Ovary (tissue), 9 donors: Measurements from ENCODE around the gene SFXN1. TPM values are rescaled to one million over a fixed set of nuclear protein-coding genes. Genes with fewer than 3 reads are reported as not detected.

Experiments used
- DNase-seq, 5 donors: peaks; one replicate each; pipeline ENCODE4 v3.0.0-alpha.2; 2019 to 2020
- H3K27ac ChIP-seq, 2 donors: fragments of 200-600 bp; one replicate each; pipeline versions ENCODE4 v1.5.1 to v1.8.0; 2019 to 2022
- H3K27me3 ChIP-seq: fragments of 200-600 bp; one replicate; pipeline ENCODE4 v1.8.0; 2022
- H3K36me3 ChIP-seq: fragments of 200-600 bp; sonication (generic); one replicate; pipeline ENCODE4 v1.5.1; 2019
- H3K4me1 ChIP-seq: one replicate; pipeline ENCODE4 v1.8.1; 2013; ENCODE audit warnings: mild to moderate bottlenecking, moderate library complexity; ENCODE audit not compliant: insufficient read depth
- H3K4me3 ChIP-seq: fragments of 200-600 bp; sonication (generic); one replicate; pipeline ENCODE4 v1.5.1; 2017
- H3K9me3 ChIP-seq, 2 donors: fragments of 200-600 bp in 1 of 2; sonication (generic) in 1 of 2; one replicate each; pipeline versions ENCODE4 v1.5.1 to v1.8.1; 2013 to 2019; ENCODE audit warnings: mild to moderate bottlenecking in 1 of 2, moderate library complexity in 1 of 2
- CTCF ChIP-seq, 3 donors: fragments of 450-650 bp in 2 of 3; fragments of 200-600 bp in 1 of 3; IDR thresholded peaks; one replicate each; pipeline versions ENCODE4 v1.5.1 to v1.8.0; 2016 to 2022; ENCODE audit warnings: antibody characterized with exemption in 3 of 3, mild to moderate bottlenecking in 1 of 3
- EP300 ChIP-seq: sonication (generic); formaldehyde crosslinking; IDR thresholded peaks from one replicate; pipeline ENCODE4 v1.6.1; 2017; ENCODE audit warnings: antibody characterized with exemption
- POLR2A ChIP-seq: fragments of 450-650 bp; IDR thresholded peaks from one replicate; pipeline ENCODE4 v1.6.1; 2017; ENCODE audit warnings: antibody characterized with exemption, mild to moderate bottlenecking, moderate library complexity
- WGBS, 3 donors: extraction: QIAGEN DNeasy Blood & Tissue Kit in 1 of 3; methylation state at CpG; one replicate each; pipeline versions ENCODE4 v1.1.5 to v1.1.7; 2013 to 2017; 5-methylcytosine and 5-hydroxymethylcytosine counted together
- intact Hi-C, 4 donors: fragments of 100-400 bp; cut with DNase I; formaldehyde crosslinking; loops; one replicate each; pipeline versions ENCODE4 v1.11.0 to v1.15.1; 2022 to 2023
- polyA plus RNA-seq, 2 donors: library from polyadenylated mRNA; stranded (reverse); fragments of 200-250 nt in 1 of 2; fragments of 350-450 nt in 1 of 2; fragmentation: Illumina TruSeq in 1 of 2; extraction: RNeasy Lipid Tissue Mini Kit (QIAGEN cat#74804) in 1 of 2; gene quantifications; one replicate each; pipeline ENCODE4 v1.2.3, GENCODE V29; 2013 to 2014
- total RNA-seq, 7 donors: library from RNA; depleted of rRNA in 2 of 7; stranded (reverse); fragments of >200 nt in 2 of 7; fragmentation: NEBNext Ultra II Directional in 3 of 7; extraction: Animal tissue kit (Norgen Biotek cat#: 25700) in 3 of 7; gene quantifications; one replicate each; pipeline versions ENCODE4 v1.1.0 to v1.2.4, GENCODE V29; 2016 to 2023
- donor health status: DM: no; HTN: no; CAD: no; lungs with moderate emphysema.
- donor health status: DM: no; HTN: no; CAD: no.
- donor health status: Bipolar disorder and iron deficiency.
- donor health status: DM: yes; HTN: yes; CAD: no.
- donor health status: DM: no; HTN: no; CAD: no.
- donor health status: DM: yes; HTN: yes; CAD: no.

The SFXN1 gene
- total and polyA plus RNA-seq, 9 donors, result 9.6 to 50.6 (median 31.4) TPM

- intact Hi-C loops, result no loop called here
Measured at GRCh38 chr5:175557778-175558177, 79.4 kb downstream of the SFXN1 start.

GRCh38 chr5:175558801-175559480 is 80.6 kb downstream of the SFXN1 start:
- DNase-seq, result no peak
- WGBS, 3 donors, result 86 to 87% (median 86%) methylated on average over 9 of the region's 9 CpGs

More at GRCh38 chr5:175557778-175558177, 79.4 kb downstream of the SFXN1 start:
- DNase-seq, result no peak
- Histone ChIP-seq H3K9me3 (no peaks in the 10 kb centered on the region), H3K4me3 (no peak overlapping the region), H3K4me1 (no peaks in the 10 kb centered on the region), H3K27ac (no peak overlapping the region), H3K36me3 (no peaks in the 10 kb centered on the region), H3K27me3 (no peaks in the 10 kb centered on the region)
- 58 to 68% (median 64%) methylated on average over 5 of the region's 5 CpGs for WGBS, 3 donors
- TF ChIP-seq EP300, result no peak
- TF ChIP-seq CTCF (IDR thresholded peaks at IDR 0.05), result no peak
- no peak for TF ChIP-seq POLR2A

GRCh38 chr5:175560011-175560410 is 81.7 kb downstream of the SFXN1 start:
- no peak overlapping the region for H3K4me3 ChIP-seq
- TF ChIP-seq CTCF (IDR thresholded peaks at IDR 0.05) (no peak), EP300 (no peak), POLR2A (no peak)
- H3K9me3 ChIP-seq, result no peaks in the 10 kb centered on the region
- no peaks in the 10 kb centered on the region for H3K36me3 ChIP-seq
- H3K27me3 ChIP-seq, result no peaks in the 10 kb centered on the region
- no peak overlapping the region for H3K27ac ChIP-seq
- intact Hi-C loops, result no loop called here
- WGBS, 3 donors, result 19 to 26% (median 24%) methylated on average over 2 of the region's 2 CpGs
- H3K4me1 ChIP-seq, result no peaks in the 10 kb centered on the region
- DNase-seq, result no peak

More at GRCh38 chr5:175558801-175559480, 80.6 kb downstream of the SFXN1 start:
- Histone ChIP-seq H3K36me3 (no peaks in the 10 kb centered on the region), H3K27ac (no peak overlapping the region), H3K27me3 (no peaks in the 10 kb centered on the region), H3K9me3 (no peaks in the 10 kb centered on the region), H3K4me3 (no peak overlapping the region), H3K4me1 (no peaks in the 10 kb centered on the region)
- intact Hi-C loops, result no loop called here
- TF ChIP-seq EP300, result no peak

- H3K4me3 ChIP-seq, result no peak overlapping the region
- H3K4me1 ChIP-seq, result no peaks in the 10 kb centered on the region
- intact Hi-C loops, result no loop called here
- DNase-seq, result no peak
- TF ChIP-seq EP300 (no peak), POLR2A (no peak), CTCF (IDR thresholded peaks at IDR 0.05) (no peak)
- no peaks in the 10 kb centered on the region for H3K9me3 ChIP-seq
- 34 to 42% (median 41%) methylated on average over 5 of the region's 5 CpGs for WGBS, 3 donors
- H3K27ac ChIP-seq, result no peak overlapping the region
- no peaks in the 10 kb centered on the region for H3K27me3 ChIP-seq
- H3K36me3 ChIP-seq, result no peaks in the 10 kb centered on the region
Measured at GRCh38 chr5:175561085-175561484, 82.7 kb downstream of the SFXN1 start.

GRCh38 chr5:175564716-175565115 is 86.4 kb downstream of the SFXN1 start:
- Histone ChIP-seq H3K4me1 (no peaks in the 10 kb centered on the region), H3K27me3 (no peaks in the 10 kb centered on the region), H3K36me3 (no peaks in the 10 kb centered on the region), H3K9me3 (no peaks in the 10 kb centered on the region), H3K4me3 (no peak overlapping the region), H3K27ac (no peak overlapping the region)
- WGBS, 3 donors, result 8 to 28% (median 18%) methylated on average over 1 of the region's 1 CpG
- TF ChIP-seq EP300, result no peak
- no peak for TF ChIP-seq POLR2A
- TF ChIP-seq CTCF (IDR thresholded peaks at IDR 0.05), result no peak
- no peak for DNase-seq
- intact Hi-C loops, result no loop called here
